ENCODE results near the gene SCT.
A peak's percentile ranks its signal among the peaks of the same experiment; 100 is the strongest.
"Not testable (repeated sequence)": the region's sequence is repeated elsewhere in the genome, so short reads cannot be mapped to it uniquely, and the experiment has no call there.

SCT gene, protein sequence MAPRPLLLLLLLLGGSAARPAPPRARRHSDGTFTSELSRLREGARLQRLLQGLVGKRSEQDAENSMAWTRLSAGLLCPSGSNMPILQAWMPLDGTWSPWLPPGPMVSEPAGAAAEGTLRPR

DNA sequence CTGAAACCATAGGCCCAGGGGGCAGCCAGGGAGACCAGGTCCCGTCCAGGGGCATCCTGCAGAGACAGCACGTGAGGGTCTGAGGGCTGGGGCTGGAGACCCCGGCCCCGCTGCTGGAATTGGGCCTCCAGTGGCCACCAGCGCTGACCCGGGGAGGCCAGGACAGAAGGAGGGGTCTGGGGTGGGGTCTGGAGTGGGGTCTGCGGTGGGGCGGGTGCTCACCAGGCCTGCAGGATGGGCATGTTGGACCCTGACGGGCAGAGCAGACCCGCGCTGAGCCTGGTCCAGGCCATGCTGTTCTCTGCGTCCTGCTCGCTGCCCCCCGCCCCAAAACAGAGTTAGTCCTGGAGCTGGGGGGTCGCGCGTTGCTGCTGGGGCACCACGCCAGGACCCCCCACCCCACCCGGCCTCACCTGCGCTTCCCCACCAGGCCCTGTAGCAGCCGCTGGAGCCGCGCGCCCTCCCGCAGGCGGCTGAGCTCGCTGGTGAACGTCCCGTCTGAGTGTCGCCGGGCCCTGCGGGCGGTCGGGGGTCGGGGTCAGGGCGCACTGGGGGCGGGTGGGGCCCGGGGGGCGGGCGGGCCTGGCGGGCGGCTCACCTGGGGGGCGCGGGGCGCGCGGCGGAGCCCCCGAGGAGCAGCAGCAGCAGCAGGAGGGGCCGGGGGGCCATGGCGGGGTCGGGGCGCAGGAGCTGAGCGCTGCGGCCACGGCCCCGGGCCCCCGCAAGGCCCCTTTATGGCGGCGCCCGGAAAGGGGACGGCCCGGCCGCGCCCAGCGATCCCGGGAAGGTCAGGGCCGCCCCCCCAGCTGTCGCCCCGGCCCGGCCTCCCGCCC lies at the start of gene SCT:
Gene SCT, minus strand, starts transcription at position 707 of the 833 bp plus-strand sequence. Its CDS starts 38 bp downstream, at position 669.
- no peak for DNase-seq

DNA sequence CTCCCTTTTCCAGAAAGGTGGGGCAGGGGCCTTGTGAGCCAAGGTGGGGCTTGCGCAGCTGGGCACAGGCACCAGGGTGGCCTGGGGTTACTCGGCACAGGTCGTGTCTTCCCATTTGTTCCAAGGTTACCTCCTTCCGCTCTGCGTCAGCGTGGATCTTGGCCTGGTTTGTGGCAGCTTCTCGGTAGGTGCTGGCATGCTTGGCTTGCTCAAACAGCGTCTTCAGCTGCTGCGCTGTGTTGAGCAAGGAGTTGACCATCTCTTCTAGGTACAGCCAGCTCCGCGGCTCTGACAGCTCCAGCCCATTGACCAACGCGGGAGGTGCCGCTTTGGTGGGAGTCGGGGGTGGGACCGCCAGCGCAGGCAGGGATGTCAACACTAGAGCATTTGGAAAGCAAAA lies 47.4 kb upstream of the SCT start:
- no peak for DNase-seq

DNA sequence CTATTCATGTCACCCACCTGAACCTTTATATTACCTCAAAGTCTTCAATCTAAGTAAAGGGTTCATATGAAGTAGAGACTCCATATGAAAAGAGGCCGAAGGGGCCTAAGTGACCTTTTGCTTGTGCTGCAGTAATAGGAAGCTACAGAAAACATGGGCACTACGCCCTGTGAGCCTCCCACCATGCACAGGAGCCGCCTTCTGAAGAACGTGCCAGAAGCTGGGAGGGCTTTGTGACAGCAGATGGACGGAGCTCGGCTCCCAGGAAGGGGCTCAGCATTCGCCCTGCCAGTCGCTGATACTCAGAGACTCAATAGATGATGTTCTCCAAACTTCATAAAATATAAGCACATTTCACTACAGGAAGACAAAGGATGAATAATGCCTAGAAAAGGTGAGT lies 46.9 kb upstream of the SCT start:
- DNase-seq: no peak

DNA sequence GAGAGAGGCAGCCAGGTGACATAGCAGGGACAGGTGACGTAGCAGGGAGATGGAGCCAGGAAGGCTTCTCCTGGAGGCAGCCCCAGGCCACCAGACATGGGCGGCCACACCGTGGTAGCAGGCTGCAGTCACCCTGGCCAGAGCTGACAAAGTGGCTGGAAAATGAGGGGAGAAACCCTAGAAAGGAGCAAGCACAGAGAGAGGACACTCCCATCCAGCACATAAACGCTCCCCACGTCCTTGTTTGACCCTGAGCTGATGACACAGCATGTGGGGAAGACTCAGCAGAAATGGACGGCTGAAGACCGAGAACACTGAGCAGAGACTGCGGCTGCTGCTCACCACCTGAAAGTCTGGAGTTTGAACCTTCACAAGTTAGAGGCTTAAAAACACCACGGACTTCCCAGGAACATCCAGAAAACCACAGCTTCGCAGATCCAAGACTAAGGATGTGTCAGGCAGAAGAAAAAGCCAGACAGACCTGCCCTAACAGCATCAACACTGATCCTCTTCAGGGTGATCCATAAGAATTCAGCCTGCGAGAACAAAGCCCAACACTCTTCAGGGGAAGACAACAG lies 38.8 kb upstream of the SCT start:
- no peak for DNase-seq

DNA sequence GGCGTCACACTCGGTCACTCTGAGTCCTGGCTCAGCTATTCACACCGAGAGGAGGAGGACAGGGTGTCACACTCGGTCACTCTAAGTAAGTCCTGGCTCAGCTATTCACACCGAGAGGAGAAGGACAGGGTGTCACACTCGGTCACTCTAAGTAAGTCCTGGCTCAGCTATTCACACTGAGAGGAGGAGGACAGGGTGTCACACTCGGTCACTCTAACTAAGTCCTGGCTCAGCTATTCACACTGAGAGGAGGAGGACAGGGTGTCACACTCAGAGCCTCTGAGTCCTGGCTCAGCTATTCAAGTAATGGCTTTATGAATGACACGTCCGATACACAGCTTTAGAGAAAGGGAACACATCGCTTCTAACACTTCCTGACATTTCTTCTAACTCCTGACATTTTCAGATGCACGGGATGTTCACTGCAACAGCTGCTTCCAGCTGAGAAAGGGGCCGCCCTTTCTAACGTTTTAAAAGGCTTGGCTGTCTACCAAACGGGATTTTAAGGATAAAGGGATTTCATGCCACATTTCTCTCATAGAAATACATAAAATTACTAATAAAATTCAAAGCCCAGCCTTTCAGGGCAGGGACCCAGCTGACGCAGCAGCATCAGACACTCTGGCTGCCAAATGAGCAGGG lies 38.2 kb upstream of the SCT start:
- peak; percentile 71 for DNase-seq

DNA sequence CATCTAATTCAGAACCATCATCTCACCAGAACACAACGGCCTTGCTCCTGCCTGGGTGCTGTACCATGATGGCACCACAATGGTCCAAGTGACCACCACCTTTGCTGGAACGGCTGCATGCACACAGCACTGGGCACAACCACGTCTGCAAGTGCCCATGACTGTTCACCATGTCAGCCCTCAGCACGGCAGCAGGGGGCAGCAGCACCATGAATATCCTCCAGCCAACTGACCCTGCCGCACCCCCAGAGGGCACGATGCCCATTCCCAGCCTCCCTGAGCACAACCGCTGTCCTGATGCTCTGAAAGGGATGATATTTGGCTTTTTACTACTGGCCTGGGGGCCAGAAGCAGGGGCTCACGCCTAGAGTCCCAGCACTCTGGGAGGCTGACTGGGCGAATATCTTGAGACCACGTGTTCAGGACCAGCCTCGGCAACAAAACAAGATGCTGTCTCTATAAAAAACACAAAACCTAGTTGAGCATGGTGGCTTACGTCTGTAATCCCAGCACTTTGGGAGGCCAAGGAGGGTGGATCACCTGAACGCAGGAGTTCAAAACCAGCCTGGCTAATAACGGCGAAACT lies 35.8 kb upstream of the SCT start:
- peak; percentile 72 for DNase-seq

DNA sequence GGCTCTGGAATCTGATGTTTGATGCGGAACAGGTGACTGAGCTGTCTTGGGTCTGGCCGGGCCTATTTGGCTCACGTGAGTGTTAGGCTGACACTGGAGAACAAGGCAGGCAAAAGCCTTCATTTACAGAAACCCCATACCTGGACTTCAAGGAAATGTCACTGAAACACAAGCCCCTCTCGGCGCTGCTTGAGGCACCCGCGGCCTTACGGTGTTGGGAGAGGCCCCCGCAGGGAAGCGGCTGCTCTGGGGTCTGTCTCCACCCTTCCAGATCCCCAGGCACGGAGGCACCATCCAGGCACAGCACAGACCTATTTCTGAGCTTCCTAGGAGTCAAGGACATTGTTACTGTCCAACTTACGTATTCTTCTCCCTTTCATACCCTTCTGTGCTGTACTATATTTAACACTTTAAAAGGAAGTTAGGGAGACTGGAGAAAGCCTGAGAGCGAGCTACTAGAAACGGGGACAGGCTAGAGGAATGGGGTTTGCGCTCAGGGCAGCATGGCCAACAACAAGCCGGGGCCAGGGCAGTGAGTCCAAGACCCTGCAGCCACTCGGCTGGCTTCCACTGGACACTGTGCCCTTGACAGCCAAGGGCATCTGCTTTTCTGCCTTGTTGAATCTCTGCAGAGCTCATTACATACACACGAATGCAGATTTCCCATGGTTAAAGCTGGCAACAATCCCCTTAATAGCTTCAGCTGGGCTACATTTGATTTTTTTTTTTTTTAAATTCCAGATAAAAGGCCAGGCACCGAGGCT lies 33.9 kb upstream of the SCT start:
- DNase-seq: no peak

DNA sequence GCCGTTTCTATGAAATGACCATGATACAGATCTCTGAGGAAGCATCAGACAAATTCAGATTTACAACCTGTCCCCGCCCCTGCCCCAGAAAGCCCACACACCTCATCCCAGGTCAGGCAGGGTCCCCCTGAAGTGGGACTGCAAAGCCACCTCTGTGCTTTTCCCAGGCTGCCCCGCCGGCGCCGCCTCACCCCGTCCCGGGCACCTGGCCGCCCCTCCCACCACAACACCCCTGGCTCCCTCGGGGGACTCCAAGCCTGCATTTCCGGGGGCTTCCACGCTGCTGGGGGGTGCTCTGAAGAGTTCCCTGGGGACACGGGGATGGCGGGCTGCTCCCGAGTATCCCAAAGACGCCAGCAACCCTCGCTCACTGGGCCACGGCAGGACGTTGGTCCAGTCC lies 33.3 kb upstream of the SCT start:
- no peak for DNase-seq

DNA sequence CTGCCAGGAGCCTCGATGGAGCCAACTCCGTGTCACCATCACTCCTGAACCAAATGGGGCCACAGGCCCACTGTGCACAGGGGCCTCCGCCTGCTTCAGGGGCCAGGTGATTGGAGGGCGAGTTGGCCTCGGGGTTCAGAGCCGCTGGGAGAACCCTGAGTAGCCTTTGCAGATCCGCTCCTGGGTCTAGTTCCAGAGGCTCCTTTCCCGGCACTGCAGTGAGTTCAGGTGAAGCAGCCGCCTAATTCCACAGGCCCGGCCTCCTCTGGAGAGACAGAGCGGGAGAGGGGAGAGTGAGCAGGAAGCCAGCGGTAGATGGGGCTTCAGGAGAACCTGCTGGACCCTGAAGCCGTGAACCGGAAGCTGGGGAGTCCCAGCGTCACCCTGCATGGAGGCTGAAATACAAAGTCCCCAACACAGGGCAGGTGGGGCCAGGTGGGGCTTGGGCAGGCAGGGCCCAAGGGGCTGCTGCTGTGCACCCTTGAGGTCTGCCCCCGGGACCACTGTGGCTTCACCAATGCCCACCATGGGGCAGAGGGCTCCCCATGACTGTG lies 32.6 kb upstream of the SCT start:
- DNase-seq: no peak

DNA sequence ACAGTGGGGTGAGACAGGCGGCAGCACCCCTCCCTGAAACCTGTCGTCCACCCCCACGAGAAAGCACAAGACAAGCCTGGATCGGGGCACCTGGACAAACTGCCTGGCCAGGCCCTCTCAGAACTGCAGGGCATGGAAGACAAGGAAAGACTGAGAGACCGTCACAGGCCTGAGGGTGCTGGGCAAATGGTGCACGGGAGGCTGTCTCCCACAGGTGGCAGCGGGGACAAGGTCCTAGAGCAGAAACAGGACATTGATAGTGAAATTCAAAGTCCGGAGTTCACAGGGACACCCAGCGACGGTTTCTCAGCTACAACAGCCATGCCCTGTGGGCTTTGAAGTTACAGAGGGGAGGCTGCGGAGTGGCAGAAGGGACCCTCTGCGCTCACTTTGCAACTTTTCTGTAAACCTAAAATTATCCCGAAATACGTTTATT lies 30.7 kb upstream of the SCT start:
- no peak for DNase-seq

DNA sequence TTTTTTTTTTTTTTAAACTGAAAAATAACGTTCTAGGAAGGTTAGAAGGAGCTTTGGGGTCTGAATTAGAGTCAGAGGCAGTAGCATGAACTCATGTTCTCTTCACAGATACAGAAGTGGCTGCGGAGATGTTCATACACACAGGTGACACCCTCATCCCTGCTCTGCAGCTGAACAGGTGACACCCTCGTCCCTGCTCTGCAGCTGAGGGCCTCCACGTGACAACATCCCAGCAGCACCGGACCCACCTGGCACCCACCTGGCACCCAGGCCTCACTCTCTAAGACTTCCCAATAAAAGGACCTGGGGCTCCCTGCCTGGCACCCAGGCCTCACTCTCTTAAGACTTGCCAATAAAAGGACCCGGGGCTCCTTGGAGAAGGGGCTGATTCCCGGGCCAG lies 29.9 kb upstream of the SCT start:
- DNase-seq: no peak

DNA sequence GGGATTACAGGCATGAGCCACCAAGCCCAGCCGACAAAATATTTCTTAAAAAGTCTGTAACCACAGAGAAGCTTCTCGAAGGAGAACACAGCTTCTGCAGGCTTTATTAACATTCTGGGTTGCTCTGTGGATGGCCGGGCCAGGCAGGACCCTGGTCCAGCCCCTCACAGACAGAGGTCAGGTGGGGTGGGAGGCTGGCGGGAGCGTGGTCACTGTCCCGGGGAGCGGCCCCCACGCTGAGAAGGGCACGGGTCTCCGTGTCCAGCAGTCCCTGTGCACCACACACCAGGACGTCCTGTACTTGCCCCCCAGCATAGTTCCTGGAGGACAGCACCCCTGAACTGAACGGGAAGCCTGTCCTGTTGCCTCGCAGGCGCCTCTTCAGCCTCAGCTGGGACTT lies 29.4 kb upstream of the SCT start:
- no peak for DNase-seq

DNA sequence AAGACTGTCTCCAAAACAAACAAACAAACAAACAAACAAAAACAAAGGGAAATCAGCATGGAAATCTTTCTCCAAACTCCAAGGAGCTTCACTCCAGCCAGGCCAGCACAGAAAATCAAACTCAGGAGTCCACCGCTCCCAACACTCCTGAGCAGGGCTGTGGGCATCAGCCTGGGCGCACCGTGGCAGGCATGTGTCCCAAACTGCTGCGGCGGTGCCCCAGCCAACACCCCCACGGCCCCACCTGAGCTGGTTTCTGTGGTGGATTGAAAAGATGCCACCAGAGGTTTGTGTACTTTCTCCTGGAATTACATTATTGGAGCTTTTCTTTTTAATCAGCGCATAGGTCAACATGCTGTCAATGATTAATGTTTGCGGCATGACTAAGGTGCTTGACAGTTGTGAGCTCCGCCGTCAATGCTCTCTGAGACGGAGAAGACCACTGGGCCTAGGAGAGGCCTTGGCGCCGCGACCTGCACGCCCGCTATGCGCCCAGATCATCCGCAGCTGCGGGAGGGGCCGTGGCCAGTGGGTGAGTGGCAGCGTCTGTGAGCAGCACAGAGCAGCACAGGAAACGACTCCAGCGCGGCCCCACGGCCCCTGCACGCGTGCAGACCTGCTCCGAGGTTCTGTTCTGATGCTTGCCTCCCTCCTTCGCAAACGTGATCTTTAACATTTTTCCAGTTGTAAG lies 28.2 kb upstream of the SCT start:
- DNase-seq: no peak

DNA sequence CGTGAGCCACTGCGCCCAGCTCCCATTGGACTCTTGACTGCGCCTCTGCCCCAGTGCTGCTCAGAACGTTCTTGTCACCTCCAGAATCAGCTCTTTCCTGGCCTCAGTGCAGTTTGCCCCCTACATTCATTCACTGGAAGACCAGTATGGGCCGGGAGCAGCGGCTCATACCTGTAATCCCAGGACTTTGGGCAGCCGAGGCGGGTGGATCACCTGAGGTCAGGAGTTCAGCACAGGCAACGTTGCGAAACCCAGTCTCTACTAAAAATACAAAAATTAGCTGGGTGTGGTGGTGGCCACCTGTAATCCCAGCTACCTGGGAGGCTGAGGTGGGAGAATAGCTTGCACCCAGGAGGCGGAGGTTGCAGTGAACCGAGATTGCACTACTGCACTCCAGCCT lies 27.5 kb upstream of the SCT start:
- DNase-seq: not testable (repeated sequence)

DNA sequence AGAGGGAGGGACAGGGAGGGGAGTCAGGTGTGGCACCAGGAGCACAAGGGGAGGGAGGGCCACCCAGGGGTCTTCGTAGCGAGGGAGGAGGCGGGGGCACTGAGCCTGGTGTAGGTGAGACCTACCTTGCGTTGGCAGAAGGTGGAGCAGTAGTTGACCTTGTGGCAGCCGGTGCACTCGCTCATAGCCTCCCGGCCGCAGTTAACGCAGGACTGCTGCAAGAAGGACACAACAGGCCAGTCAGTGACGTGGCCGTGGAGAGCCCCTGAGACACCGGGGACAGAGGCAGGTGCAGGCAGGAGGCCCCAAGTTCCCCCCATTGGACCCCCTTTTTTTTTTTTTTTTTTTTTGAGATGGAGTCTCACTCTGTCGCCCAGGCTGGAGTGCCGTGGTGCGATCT lies 26.9 kb upstream of the SCT start:
- DNase-seq: no peak

DNA sequence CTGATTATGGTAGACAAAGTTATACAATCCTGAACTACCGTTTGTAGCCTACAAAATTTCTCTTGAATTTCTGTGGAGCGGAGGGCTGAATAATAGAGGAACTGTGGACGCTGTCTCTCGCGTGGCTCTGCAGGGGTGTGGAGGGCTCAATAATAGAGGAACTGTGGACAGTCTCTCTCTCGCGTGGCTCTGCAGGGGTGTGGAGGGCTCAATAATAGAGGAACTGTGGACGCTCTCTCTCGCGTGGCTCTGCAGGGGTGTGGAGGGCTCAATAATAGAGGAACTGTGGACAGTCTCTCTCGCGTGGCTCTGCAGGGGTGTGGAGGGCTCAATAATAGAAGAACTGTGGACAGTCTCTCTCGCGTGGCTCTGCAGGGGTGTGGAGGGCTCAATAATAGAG lies 26.2 kb upstream of the SCT start:
- DNase-seq: not testable (repeated sequence)

DNA sequence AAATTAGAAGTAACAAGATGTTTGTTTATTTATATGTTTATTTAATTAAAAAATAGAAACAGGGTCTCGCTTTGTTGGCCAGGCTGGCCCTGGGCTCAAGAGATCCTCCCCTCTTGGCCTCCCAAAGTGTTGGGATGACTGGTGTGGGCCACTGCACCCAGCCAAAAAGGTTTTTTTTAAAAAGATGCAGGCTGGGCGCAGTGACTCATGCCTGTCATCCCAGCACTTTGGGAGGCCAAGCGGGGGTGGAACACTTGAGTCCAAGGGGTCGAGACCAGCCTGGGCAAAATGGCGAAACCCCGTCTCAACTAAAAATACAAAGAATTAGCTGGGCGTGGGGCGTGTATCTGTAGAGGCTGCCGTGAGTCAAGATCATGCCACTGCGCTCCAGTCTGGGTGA lies 23.5 kb upstream of the SCT start:
- no peak for DNase-seq

DNA sequence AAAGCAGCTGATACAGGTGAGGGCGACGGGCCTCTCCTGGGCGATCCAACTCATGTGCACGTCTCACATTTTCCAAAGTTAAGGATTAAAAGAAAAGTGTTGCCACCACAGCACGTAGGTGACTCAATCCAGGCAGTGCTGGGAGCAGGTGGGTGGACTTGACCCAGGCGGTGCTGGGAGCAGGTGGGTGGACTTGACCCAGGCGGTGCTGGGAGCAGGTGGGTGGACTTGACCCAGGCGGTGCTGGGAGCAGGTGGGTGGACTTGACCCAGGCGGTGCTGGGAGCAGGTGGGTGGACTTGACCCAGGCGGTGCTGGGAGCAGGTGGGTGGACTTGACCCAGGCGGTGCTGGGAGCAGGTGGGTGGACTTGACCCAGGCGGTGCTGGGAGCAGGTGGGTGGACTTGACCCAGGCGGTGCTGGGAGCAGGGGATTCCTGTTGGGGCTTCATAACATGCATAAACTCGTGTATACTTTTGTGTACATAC lies 20.7 kb upstream of the SCT start:
- DNase-seq: not testable (repeated sequence)

DNA sequence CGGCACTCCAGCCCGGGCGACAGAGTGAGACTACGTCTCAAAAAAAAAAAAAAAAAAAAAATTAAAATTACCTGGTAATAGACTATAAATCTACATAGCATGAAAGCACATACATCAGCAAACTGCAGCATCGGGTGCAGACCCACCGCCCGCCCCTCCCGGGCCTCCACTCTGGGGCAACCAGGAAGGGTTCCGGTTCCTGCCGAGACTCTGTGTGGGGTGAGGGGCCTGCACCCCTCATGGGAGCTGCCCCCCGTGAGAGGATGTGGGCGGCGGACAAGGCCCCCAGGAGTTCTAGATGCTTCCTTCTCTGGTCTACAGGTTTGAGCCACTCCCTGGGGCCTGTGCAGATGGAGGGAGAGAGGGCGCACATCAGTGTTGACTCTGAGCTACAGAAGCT lies 19.2 kb upstream of the SCT start:
- no peak for DNase-seq

DNA sequence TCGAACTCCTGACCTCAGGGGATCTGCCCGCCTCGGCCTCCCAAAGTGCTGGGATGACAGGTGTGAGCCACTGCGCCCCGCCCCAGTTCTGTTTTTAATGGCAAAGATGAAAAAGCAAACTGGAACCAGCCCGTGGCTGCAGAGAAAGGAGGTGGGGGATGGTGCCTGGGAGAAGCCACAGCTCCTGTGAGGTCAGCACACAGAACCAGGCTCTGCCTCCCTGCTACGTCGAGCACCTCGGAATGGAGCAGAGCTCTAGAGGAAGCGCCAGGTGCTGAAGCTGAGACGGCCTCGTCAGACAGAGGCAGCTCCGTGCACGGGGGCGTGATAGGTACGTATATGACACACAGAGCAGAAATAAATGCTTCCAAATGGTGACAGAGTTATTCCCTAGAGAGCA lies 18.6 kb upstream of the SCT start:
- DNase-seq: no peak
